SK-N-SH (cell line): Measurements from ENCODE around the gene ROPN1.

Source experiments
- CTCF ChIP-seq: fragments of 200-600 bp; sonication (generic); IDR thresholded peaks from 2 replicates; pipeline ENCODE4 v1.6.1; 2017; ENCODE audit warnings: antibody characterized with exemption, mild to moderate bottlenecking, moderate library complexity
- MAX ChIP-seq: IDR thresholded peaks from 2 replicates; pipeline ENCODE4 v1.4.0; 2012; ENCODE audit warnings: low read depth
- TAF1 ChIP-seq: IDR thresholded peaks from 2 replicates; pipeline ENCODE4 v1.6.1; 2012; ENCODE audit warnings: low read depth, mild to moderate bottlenecking, low read length, moderate library complexity, borderline replicate concordance

GRCh38 chr3:124035463-124036121, 43.7 kb upstream of the ROPN1 start:
- TF ChIP-seq TAF1 (no peak), MAX (no peak), CTCF (no peak)
